GM12892 (cell line): ENCODE measurements around the gene ERC1.

ENCODE experiments used
- DNase-seq: peaks from one replicate; pipeline ENCODE4 v3.0.0; 2011; ENCODE audit not compliant: insufficient read length
- FAIRE-seq: peaks from 2 replicates; lab custom pipeline; 2011; peaks lifted over from hg19 to GRCh38; lab: Jason Lieb, UNC
- POLR2A ChIP-seq: IDR thresholded peaks from 2 replicates; pipeline ENCODE4 v1.6.1; 2011; ENCODE audit warnings: low read depth, low read length, control low read depth
- POLR2AphosphoS5 ChIP-seq: IDR thresholded peaks from 2 replicates; pipeline ENCODE4 v1.6.1; 2011; ENCODE audit warnings: low read depth, low read length, control low read depth
- TAF1 ChIP-seq: IDR thresholded peaks from 2 replicates; pipeline ENCODE4 v1.6.1; 2011; ENCODE audit warnings: low read depth, mild to moderate bottlenecking, control low read depth, low read length, borderline replicate concordance

ERC1 gene

GRCh38 chr12:1481906-1482305 lies 490.9 kb downstream of the ERC1 start:
- DNase-seq, result no peak
- no peak for TF ChIP-seq TAF1
- TF ChIP-seq POLR2A, result no peak
- no peak for TF ChIP-seq POLR2AphosphoS5
- no peak for FAIRE-seq

GRCh38 chr12:1488908-1489381 lies 497.9 kb downstream of the ERC1 start:
- DNase-seq (no peak), FAIRE-seq (no peak)
- TF ChIP-seq POLR2AphosphoS5, result no peak
- TF ChIP-seq TAF1, result no peak
- no peak for TF ChIP-seq POLR2A

- DNase-seq (no peak), FAIRE-seq (no peak)
Measured at GRCh38 chr12:1491983-1492697, 501.1 kb downstream of the ERC1 start.

GRCh38 chr12:1493781-1494565 lies 502.9 kb downstream of the ERC1 start:
- FAIRE-seq (no peak), DNase-seq (no peak)
- TF ChIP-seq TAF1, result no peak
- no peak for TF ChIP-seq POLR2A
- TF ChIP-seq POLR2AphosphoS5, result no peak

More at GRCh38 chr12:1491983-1492697, 501.1 kb downstream of the ERC1 start:
- TF ChIP-seq POLR2A (no peak), TAF1 (no peak), POLR2AphosphoS5 (no peak)

DNA sequence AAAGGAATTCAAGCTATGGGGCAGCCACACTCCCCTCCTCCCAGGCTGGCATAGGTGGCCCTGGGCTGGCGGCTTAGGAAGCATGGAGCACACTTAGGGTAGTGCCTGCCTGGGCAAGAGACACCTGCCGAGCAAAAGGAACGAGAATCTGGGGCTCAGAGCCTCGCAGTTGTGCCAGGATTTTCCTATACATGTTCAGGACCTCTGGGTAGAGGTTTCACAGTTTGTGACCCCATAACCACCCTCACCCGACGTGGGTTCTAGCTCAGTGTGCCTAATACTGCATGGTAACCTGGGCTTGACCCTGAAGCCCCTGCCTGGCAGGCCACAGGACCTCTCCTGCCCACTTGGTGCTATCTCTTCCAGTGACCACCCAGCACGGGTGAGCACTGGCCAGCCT lies 503.8 kb downstream of the ERC1 start:
- FAIRE-seq, result no peak
- no peak for DNase-seq
- TF ChIP-seq TAF1 (no peak), POLR2A (no peak), POLR2AphosphoS5 (no peak)

DNA sequence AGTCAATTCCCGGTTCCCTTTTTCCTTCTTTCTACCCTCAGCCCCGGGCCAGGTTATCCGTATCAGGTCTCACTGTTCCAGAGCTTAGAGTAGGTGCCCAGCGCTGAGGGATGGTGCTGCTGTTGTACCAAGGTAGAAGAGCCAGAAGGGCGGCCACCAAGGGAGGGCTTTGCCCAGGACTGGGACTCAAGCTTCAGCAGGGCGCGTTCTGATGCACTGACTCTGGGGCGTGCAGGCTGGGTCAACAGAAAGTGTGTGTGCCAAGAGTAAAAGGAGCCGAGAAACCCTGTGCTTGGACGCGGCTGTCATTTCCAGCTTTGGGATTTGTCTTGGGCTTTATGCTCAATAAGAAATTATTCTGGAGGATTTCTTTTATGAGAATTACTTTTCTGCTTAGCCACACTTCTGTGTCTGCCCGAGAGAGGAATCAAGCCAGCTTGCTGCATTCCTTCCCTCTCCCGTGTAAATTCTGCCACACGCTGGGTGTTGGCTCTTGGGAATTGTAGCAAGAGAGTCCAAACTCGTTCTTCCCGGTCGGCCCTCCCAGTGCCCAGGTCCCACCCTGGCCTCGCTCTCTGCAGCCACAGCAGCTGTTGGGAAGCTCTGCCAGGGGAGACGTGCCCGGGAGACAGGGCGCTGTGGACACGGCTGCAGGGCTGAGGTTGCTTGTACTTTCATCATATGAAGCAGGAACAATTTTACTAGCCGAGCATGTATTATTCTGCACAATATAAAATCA lies 505.3 kb downstream of the ERC1 start:
- FAIRE-seq (no peak), DNase-seq (no peak)
- TF ChIP-seq TAF1 (no peak), POLR2AphosphoS5 (no peak), POLR2A (no peak)

DNA sequence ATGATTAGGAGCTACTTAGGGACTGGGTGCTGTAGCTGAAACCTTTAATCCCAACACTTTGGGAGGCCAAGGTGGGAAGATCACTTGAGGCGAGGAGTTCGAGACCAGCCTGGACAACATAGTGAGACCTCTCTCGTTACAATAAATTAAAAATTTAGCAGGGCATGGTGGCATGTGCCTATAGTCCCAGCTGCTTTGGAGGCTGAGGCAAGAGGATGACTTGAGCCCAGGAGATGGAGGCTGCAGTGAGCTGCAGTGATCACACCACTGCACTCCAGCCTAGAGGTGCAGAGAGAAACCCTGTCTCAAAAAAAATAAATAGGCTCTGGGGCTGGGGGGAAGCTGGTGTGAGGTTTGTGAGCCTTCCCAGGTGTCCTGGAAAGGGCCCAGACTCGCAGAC lies 506.1 kb downstream of the ERC1 start:
- TF ChIP-seq TAF1 (no peak), POLR2A (no peak), POLR2AphosphoS5 (no peak)
- no peak for FAIRE-seq
- no peak for DNase-seq

DNA sequence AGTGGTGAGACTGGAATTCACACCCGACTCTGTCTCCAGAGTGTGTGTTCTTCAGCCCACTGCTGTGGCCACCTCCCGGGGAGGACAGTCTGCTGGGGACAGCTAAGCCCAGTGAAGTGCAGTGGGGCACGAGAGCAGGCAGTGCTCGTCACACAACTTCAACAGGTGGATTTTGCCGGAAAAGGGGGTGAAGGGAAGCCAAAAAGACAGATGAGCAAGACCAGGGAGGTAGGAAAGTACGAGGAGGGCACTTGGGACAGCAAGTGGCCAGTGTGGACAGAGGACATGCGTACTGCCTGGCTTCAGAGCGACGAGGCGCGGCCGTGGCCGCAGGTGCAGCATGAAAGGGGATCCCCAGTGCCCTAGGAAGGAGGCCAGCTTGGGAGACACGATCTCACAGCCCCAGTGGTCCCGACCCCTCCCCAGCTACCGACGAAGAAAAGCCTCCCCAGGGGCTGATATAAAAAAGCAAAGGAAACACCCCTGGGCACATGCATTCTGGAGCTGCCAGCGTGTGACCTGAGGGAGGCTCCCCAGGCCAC lies 507.2 kb downstream of the ERC1 start:
- DNase-seq (no peak), FAIRE-seq (no peak)
- TF ChIP-seq POLR2A, result no peak
- TF ChIP-seq POLR2AphosphoS5, result no peak
- no peak for TF ChIP-seq TAF1

DNA sequence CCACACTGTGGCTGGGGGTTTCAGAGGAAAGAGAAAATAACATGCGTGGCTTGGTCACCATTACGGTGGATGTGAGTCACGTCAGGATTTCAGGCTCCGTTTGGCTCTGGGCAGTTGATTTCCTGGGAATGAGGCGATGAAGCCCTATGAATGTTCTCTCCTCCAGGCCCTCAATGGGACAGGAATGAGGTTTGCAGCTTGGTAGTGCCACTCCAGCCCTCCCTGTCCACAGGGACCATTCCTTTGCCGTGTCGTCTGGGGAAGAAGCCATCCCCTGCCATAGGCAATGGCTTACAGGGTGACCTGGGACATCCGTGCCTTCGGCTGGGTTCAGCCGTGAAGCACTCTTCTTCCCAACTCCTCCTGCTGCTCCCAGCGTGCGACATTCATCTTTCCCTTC lies 508.3 kb downstream of the ERC1 start:
- TF ChIP-seq POLR2AphosphoS5 (no peak), TAF1 (no peak), POLR2A (no peak)
- DNase-seq (no peak), FAIRE-seq (no peak)

GRCh38 chr12:1500095-1500801 lies 509.2 kb downstream of the ERC1 start:
- DNase-seq, result no peak
- TF ChIP-seq POLR2AphosphoS5 (no peak), POLR2A (no peak), TAF1 (no peak)
- FAIRE-seq, result no peak
